Activated naive CD4-positive, alpha-beta T cell treated with anti-CD3 and anti-CD28 coated beads, Interleukin-2, amount 10 ng/mL, durations not matched to agents 7 days and 5 days (primary cell): Measurements from ENCODE around the gene CSNK1E.
"Not testable (repeated sequence)": the region's sequence is repeated elsewhere in the genome, so short reads cannot be mapped to it uniquely, and the experiment has no call there.

Source experiments
- CTCF ChIA-PET: fragments of 350-600 bp; sonication (Branson Sonifier 250); formaldehyde crosslinking; loops from one replicate; lab custom pipeline; 2021; ENCODE audit warnings: antibody characterized with exemption; lab: Charles Lee
- DNase-seq: peaks from one replicate; pipeline ENCODE4 v3.0.0-alpha.2; 2020
- H3K27ac Mint-ChIP-seq: one replicate; pipeline ENCODE4 v1.8.0; 2021; ENCODE audit warnings: mild to moderate bottlenecking, moderate library complexity, mixed read lengths
- H3K27me3 Mint-ChIP-seq: one replicate; pipeline ENCODE4 v1.8.0; 2021; ENCODE audit warnings: mild to moderate bottlenecking, mixed read lengths
- H3K36me3 Mint-ChIP-seq: one replicate; pipeline ENCODE4 v1.8.0; 2021; ENCODE audit warnings: mixed read lengths
- H3K4me1 Mint-ChIP-seq: one replicate; pipeline ENCODE4 v1.8.0; 2021; ENCODE audit warnings: mixed read lengths
- H3K4me3 Mint-ChIP-seq: one replicate; pipeline ENCODE4 v1.8.0; 2021; ENCODE audit warnings: mild to moderate bottlenecking, moderate library complexity, mixed read lengths
- H3K9me3 Mint-ChIP-seq: one replicate; pipeline ENCODE4 v1.8.0; 2021; ENCODE audit warnings: mixed read lengths

The CSNK1E gene

GRCh38 chr22:38347944-38348750 is 30.9 kb upstream of the CSNK1E start:
- Mint-ChIP-seq H3K27ac (no peak overlapping the region), H3K36me3 (no peaks in the 10 kb centered on the region), H3K27me3 (peaks cover 28% of the 10 kb centered on the region), H3K9me3 (no peaks in the 10 kb centered on the region), H3K4me3 (no peak overlapping the region), H3K4me1 (no peaks in the 10 kb centered on the region)
- CTCF ChIA-PET = interaction anchor here (2.6 kb wide), 1 partner anchor 295 kb away, joined by 12 read pairs; no protein-coding TSS in a partner anchor
- DNase-seq = no peak

DNA sequence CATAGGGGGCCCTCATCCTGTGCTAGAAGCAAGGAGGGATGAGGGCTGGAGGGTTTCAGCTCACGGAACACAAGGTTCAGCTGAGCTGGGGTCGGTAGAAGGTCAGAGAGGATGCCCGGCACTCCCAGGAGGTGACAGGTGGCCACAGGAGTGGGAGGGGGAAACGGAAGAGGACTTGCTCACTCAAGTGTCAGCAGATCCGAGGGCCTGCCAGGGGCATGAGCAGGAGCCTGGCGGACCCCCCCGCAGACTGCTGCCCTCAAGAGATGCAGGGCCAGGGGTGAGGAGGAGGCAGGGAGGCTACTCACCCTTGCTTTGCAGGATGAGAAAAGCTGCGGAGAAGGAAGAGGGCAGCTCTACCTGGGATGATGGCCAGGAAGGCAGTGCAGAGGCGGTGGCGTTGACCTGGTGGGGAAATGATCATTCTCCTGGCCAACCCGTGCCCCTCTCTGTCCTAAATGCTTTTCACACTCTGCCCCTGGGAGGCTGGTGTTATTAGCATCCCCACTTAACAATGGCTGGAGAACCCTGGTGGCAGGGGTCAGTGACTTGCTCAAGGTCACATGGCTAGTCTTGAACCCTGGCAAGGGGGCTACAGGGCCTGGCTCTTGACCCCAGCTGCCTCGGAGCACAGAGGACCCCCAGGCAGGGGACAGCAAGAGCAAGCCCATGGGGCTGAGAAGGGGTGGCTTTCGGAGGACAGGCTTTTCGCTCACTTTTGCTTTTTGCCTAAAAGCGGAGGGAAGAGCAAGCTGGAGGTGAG is 30.1 kb upstream of the CSNK1E start:
- Mint-ChIP-seq H3K27me3 (peaks cover 28% of the 10 kb centered on the region), H3K4me1 (no peaks in the 10 kb centered on the region), H3K4me3 (no peak overlapping the region), H3K36me3 (no peaks in the 10 kb centered on the region), H3K27ac (no peak overlapping the region), H3K9me3 (no peaks in the 10 kb centered on the region)
- CTCF ChIA-PET = no interaction called here
- no peak for DNase-seq

DNA sequence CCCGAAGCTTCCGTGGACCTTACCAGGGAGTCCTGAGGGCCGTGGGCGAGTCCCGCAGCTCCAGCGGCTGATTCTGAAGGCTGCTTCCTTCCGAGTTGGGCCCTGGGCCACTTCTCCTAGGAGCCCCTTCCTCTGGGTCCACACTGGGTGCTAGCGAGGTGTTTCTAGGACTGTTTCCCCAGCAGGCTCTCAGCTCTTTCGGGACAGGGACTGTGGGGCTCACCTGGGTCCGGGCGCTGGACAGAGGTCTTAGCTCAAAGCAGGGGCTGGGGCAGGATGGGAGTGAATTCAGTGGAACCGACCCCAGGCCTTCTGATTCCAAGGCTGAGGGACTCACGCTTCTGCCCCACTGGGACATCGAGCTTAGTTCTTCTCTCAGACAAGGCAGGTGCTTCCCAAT is 29.3 kb upstream of the CSNK1E start:
- no peak for DNase-seq
- Mint-ChIP-seq H3K27ac (no peak overlapping the region), H3K36me3 (no peaks in the 10 kb centered on the region), H3K4me3 (no peak overlapping the region), H3K9me3 (no peaks in the 10 kb centered on the region), H3K4me1 (no peaks in the 10 kb centered on the region), H3K27me3 (peaks cover 28% of the 10 kb centered on the region)
- CTCF ChIA-PET = interaction anchor here (0.6 kb wide), 1 partner anchor 117 kb away, joined by 3 read pairs; no protein-coding TSS in a partner anchor

DNA sequence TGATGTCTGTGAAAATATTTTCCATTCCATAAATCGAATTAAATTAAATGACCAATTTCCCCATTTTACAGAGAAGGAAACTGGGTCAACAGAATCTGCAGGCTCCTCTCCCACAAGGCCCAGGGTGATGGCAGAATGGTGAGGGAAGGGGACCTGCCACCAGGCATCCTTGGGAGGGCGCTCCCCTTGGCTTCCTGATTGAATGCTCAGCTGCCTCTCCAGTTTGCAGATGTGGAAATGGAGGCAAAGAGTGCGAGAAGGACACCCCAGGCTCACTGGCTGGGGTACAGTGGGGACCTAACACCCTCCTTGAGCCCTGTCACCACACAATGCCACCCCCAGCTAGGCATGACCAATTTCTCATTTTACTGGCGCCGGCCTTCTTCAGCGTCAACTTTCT is 28.5 kb upstream of the CSNK1E start:
- no peak for DNase-seq
- CTCF ChIA-PET = interaction anchor here (0.6 kb wide), 1 partner anchor 116 kb away, joined by 3 read pairs; no protein-coding TSS in a partner anchor
- H3K4me1 Mint-ChIP-seq = no peaks in the 10 kb centered on the region
- no peak overlapping the region for H3K4me3 Mint-ChIP-seq
- H3K27ac Mint-ChIP-seq = no peak overlapping the region
- peaks cover 30% of the 10 kb centered on the region for H3K27me3 Mint-ChIP-seq
- no peaks in the 10 kb centered on the region for H3K36me3 Mint-ChIP-seq
- no peaks in the 10 kb centered on the region for H3K9me3 Mint-ChIP-seq

- peaks cover 34% of the 10 kb centered on the region for H3K27me3 Mint-ChIP-seq
- CTCF ChIA-PET, H3K9me3 Mint-ChIP-seq, DNase-seq, H3K27ac Mint-ChIP-seq, H3K4me3 Mint-ChIP-seq, H3K4me1 Mint-ChIP-seq, H3K36me3 Mint-ChIP-seq: not testable (repeated sequence)
These were observed 22.7 kb upstream of the CSNK1E start for GRCh38 chr22:38339893-38340292.

- peaks cover 7% of the 10 kb centered on the region for H3K4me1 Mint-ChIP-seq
These were observed 21.6 kb upstream of the CSNK1E start for GRCh38 chr22:38338772-38339379.

GRCh38 chr22:38336699-38337098 is 19.5 kb upstream of the CSNK1E start:
- CTCF ChIA-PET = no interaction called here
- Mint-ChIP-seq H3K27ac (no peak overlapping the region), H3K4me1 (peaks cover 7% of the 10 kb centered on the region), H3K9me3 (no peaks in the 10 kb centered on the region), H3K36me3 (no peaks in the 10 kb centered on the region), H3K4me3 (peak overlapping the region; percentile 61), H3K27me3 (peaks cover 49% of the 10 kb centered on the region)
- DNase-seq = no peak

More at GRCh38 chr22:38338772-38339379, 21.6 kb upstream of the CSNK1E start:
- Mint-ChIP-seq H3K27me3 (peaks cover 44% of the 10 kb centered on the region), H3K27ac (no peak overlapping the region), H3K36me3 (no peaks in the 10 kb centered on the region), H3K4me3 (no peak overlapping the region), H3K9me3 (no peaks in the 10 kb centered on the region)
- CTCF ChIA-PET = interaction anchor here (0.7 kb wide), 1 partner anchor 14 kb away, joined by 3 read pairs; no protein-coding TSS in a partner anchor
- DNase-seq = no peak

GRCh38 chr22:38335077-38335476 is 17.8 kb upstream of the CSNK1E start:
- Mint-ChIP-seq H3K4me1 (peaks cover 7% of the 10 kb centered on the region), H3K9me3 (no peaks in the 10 kb centered on the region), H3K36me3 (no peaks in the 10 kb centered on the region), H3K4me3 (no peak overlapping the region), H3K27me3 (peaks cover 43% of the 10 kb centered on the region), H3K27ac (no peak overlapping the region)
- no peak for DNase-seq
- CTCF ChIA-PET = no interaction called here

DNA sequence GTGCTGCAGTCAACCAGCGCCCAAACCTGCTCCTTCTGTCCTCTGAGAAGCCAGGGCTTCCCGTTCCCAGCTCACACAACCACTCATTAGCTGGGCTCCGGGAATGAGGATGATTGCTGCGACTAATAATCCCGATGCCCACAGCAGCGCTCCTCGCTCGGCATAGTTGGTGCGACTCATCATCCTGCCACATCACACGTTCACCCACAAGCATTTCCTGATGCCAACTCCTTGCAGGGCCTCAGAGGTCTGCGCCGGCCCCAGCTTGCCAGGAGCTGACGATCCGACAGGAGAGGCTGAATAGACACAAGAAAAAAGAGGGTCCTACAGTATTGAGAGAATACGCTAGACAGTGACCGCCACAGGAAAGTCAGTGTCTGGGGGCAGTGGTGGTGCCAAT is 10.6 kb upstream of the CSNK1E start:
- CTCF ChIA-PET = no interaction called here
- no peak overlapping the region for H3K4me3 Mint-ChIP-seq
- H3K9me3 Mint-ChIP-seq = no peaks in the 10 kb centered on the region
- H3K36me3 Mint-ChIP-seq = no peaks in the 10 kb centered on the region
- no peak overlapping the region for H3K27ac Mint-ChIP-seq
- H3K4me1 Mint-ChIP-seq = peaks cover 2% of the 10 kb centered on the region
- DNase-seq = no peak
- peaks cover 41% of the 10 kb centered on the region for H3K27me3 Mint-ChIP-seq

- DNase-seq = no peak
- peaks cover 41% of the 10 kb centered on the region for H3K27me3 Mint-ChIP-seq
- H3K9me3 Mint-ChIP-seq = no peaks in the 10 kb centered on the region
- no peaks in the 10 kb centered on the region for H3K36me3 Mint-ChIP-seq
- no peak overlapping the region for H3K27ac Mint-ChIP-seq
- CTCF ChIA-PET = no interaction called here
- H3K4me1 Mint-ChIP-seq = peaks cover 2% of the 10 kb centered on the region
- H3K4me3 Mint-ChIP-seq = no peak overlapping the region
These were observed 10.2 kb upstream of the CSNK1E start for GRCh38 chr22:38327396-38327795.

- no peak for DNase-seq
- CTCF ChIA-PET = interaction anchor here (0.7 kb wide), 1 partner anchor 42 kb away, joined by 3 read pairs; no protein-coding TSS in a partner anchor
- Mint-ChIP-seq H3K27ac (no peak overlapping the region), H3K4me3 (no peak overlapping the region), H3K27me3 (peaks cover 41% of the 10 kb centered on the region), H3K4me1 (peaks cover 2% of the 10 kb centered on the region), H3K36me3 (no peaks in the 10 kb centered on the region), H3K9me3 (no peaks in the 10 kb centered on the region)
These were observed 8.4 kb upstream of the CSNK1E start for GRCh38 chr22:38325587-38325986.

DNA sequence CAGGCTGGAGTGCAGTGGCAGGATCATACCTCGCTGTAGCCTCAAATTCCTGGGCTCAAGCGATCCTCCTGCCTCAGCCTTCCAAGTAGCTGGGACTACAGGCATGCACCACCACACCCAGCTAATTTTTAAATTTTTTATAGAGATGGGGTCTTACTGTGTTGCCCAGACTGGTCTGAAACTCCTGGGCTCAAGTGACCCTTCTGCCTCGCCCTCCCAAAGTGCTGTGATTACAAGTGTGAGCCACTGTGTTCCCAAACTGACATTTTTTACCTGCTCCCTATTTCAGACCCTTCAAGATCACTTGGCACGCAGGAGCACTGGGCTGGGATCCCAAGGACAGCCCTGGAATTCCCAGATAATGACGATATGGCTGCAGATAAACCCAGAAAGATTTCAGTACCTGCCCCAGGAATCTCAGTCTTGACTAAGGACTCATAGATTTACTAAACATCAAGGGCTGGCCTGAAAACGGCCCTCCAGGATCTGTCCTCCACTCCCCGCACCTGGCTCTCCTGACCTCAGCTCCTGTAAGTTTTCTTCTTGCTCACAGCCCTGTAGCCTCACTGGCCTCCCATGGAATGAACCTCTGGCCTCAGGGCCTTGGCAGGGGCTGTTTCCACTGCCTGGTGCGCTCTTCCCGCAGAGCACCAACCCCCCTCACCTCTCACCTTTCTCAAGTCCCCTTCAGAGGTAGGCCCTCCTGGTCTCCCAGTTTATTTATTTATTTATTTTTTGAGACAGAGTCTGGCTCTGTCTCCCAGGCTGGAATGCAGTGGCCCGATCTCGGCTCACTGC is 3.6 kb upstream of the CSNK1E start:
- Mint-ChIP-seq H3K9me3 (no peaks in the 10 kb centered on the region), H3K27me3 (peaks cover 23% of the 10 kb centered on the region), H3K4me3 (no peak overlapping the region), H3K36me3 (no peaks in the 10 kb centered on the region), H3K4me1 (peaks cover 19% of the 10 kb centered on the region), H3K27ac (no peak overlapping the region)
- no peak for DNase-seq
- CTCF ChIA-PET = no interaction called here

DNA sequence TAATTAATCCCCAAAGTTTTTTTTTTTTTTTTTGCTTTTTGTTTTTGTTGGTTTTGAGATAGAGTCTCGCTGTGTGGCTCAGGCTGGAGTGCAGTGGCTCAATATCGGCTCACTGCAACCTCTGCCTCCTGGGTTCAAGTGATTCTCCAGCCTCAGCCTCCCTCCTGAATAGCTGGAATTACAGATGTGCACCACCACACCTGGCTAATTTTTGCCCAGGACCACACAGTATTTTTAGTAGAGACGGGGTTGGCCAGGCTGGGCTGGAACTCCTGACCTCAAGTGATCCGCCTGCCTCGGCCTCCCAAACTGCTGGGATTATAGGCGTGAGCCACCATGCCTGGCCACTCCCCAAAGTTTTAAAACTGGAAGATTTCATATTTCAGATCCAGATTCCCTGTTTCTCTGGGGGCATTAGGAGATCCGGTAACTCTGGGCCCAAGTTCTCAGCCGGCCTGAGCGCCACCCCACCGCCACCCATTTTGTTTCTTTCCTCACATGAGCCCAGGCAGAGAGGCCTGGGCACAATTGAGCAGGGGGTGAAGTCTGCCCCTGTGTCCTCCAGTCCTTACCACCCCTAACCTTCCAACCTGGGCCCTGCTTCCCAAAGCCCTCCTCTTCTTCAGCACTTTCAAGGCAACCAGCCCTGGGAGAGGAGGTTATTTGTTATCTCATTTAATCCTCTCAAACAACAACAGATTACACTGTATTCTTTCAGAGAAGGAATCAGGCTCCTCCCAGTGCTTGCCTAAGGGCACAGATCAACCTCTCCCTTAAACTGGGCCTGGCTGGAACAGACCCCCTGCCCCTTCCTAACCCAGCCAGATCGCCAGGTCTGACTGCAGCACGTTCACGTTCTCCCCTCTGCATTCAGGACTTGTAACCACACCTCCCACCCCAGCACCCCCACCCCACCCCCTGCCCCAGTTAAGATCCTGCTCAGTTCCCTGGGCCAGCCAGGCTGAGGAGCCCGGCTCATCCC is 1.9 kb upstream of the CSNK1E start:
- no peak for DNase-seq
- Mint-ChIP-seq H3K4me1 (peaks cover 36% of the 10 kb centered on the region), H3K27me3 (peaks cover 16% of the 10 kb centered on the region), H3K27ac (peak overlapping the region; percentile 53), H3K36me3 (no peaks in the 10 kb centered on the region), H3K9me3 (no peaks in the 10 kb centered on the region), H3K4me3 (peak overlapping the region; percentile 42)
- CTCF ChIA-PET = no interaction called here
